Suppressor macrophage (primary cell): ENCODE data around the gene DSN1.
A peak's percentile ranks its signal among the peaks of the same experiment; 100 is the strongest.
"Not testable (repeated sequence)": the region's sequence is repeated elsewhere in the genome, so short reads cannot be mapped to it uniquely, and the experiment has no call there.

Source experiments
- DNase-seq, 4 experiments: peaks; one replicate each; pipeline ENCODE4 v3.0.0-alpha.2; 2020 to 2022
- total RNA-seq, 17 experiments: gene quantifications; one replicate each; lab custom pipeline; 2026; ENCODE audit warnings: mixed read lengths in 6 of 17, inconsistent platforms in 3 of 17; lab: John Stamatoyannopoulos, UW

Gene DSN1
- total RNA-seq = 7.0 to 41.4 (median 24.9) reads per million in 17 experiments

- peak; percentile 99 to 100 (median 100) for DNase-seq
Observed at GRCh38 chr20:36773597-36774390, at the start of gene DSN1. TSS of gene DSN1 (minus strand) at chr20:36773763. CDS start at chr20:36771458, 2,305 bp downstream.

- DNase-seq = no peak
Observed at GRCh38 chr20:36823121-36823520, 49.6 kb upstream of the DSN1 start.

GRCh38 chr20:36821964-36822437 is 48.4 kb upstream of the DSN1 start:
- no peak for DNase-seq

DNA sequence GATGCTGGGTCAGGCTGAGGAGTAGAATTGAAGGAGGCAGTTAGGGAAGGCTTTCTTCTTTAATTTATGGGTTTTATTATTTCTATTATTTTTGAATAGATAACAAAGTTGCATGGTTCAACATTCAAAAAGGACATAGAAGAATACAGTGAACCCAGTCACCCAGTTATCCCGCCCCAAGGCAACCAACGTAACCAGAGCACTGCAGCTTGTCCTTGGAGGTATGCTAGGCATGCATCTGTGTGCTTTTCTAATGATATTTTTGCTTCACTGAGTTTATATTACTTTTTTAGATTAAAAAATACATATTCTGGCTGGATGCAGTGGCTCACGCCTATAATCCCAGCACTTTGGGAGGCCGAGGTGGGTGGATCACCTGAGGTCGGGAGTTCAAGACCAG is 47.4 kb upstream of the DSN1 start:
- no peak for DNase-seq

GRCh38 chr20:36820073-36820472 is 46.5 kb upstream of the DSN1 start:
- DNase-seq = no peak

GRCh38 chr20:36819659-36820058 is 46.1 kb upstream of the DSN1 start:
- DNase-seq = no peak

- DNase-seq = no peak
Observed at GRCh38 chr20:36818861-36819260, 45.3 kb upstream of the DSN1 start.

DNA sequence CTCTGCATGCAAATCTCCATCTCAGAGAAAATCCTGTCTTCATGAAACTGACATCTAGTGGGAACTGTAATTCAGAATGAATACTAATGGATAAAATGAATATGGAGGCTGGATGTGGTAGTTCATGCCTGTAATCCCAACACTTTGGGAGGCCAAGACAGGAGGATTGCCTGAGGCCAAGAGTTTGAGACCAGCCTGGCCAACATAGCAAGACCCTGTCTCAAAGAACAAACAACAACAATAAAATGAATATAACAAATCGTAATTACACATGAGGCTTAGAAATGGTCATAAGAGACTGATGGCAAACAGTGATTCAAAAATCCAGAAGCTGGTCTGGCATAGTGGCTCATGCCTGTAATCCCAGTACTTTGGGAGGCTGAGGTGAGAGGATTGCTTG is 44.6 kb upstream of the DSN1 start:
- no peak for DNase-seq

DNA sequence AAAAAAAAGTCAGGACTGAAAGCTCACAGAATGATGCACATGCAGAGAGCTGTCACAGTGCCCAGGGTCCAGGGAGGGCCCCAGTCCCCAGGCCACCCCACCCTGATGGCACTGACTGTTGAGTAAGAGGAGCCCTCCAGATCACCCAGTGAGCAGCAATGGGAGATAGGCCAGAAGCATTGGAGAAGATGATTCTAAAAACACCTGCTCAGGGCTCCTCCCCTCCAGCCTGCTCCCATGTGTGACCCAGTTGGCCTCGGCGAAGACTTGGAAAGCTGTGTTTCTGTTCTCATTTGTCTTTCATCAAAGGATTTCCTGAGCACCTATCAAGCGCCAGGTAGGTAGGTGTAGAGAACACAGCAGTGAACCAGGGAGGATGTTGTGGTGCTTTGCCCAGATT is 43.9 kb upstream of the DSN1 start:
- no peak for DNase-seq

DNA sequence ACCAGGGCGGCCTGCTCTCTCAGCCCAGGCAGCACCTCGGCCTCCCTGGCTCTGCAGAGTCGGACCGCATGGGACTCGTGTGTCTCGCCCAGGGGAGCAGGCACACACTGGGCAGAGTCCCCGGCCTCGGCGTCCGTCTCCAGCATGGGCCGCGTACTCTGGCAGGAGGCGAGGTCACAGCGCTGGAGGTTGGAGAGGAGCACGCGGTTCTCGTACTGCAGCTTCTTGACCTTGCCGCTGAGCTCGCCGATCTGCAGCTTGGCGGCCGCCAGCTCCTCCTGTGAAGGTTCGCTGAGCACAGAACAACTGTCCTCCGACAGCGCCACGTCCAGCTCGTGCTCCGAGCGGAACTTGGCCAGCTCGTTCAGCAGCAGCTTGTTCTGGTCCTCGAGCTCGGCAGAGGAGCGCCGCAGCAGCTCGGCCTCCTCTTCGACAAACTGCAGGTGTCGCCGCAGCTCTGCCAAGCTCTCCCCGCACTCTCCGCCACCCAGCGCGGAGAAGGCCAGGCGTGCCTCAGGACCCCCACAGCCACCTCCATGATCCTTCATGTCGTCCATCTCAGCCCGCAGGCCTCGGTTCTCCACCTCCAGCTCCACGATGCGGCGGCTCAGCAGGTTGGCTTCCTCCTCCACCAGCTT is 42.0 kb upstream of the DSN1 start:
- DNase-seq = no peak

- no peak for DNase-seq
Observed at GRCh38 chr20:36812594-36813463, 39.3 kb upstream of the DSN1 start.

GRCh38 chr20:36808317-36809257 is 35.0 kb upstream of the DSN1 start:
- peak; percentile 93 to 98 (median 94) for DNase-seq

GRCh38 chr20:36806049-36806448 is 32.5 kb upstream of the DSN1 start:
- DNase-seq = no peak

- DNase-seq = no peak
Observed at GRCh38 chr20:36805396-36805795, 31.8 kb upstream of the DSN1 start.

DNA sequence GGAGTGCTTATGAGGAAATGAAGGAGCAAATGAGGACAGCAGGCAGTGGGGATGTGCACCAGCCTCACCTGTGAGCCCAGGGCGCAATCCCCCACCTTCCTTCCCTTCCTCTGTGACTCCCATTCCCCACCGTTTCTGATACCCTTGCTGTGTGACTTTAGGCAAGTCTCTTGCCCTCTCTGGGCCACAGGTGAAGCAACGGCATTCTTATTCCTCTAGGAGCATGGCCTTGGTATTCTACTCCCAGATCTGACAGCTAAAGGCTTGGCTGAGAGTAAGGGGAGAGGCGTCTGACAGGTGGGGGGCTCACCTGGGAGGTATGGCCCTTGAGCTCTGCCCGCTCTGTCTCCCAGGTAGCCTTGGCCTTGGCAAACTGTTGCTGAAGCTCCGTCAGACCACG is 30.9 kb upstream of the DSN1 start:
- DNase-seq = no peak

GRCh38 chr20:36802326-36803222 is 29.0 kb upstream of the DSN1 start:
- no peak for DNase-seq

DNA sequence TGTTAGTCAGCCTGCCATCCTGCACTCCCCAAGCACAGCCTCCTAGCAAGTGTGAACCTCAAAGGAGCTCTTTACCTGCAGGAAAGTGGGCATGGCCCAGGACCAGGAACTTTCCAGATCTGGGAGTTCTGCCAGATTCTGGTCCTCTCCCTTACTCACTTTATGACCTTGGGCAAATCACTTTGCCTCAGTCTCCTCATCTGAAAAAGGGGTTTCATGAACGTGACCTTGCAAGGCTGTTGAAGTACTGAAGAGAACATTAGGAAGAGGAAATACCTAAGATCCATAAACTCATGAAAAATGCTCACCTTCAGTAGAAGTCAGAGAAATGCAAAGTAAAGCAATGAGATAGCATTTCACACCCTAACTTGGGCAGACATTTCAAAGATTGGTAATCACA is 26.8 kb upstream of the DSN1 start:
- no peak for DNase-seq

DNA sequence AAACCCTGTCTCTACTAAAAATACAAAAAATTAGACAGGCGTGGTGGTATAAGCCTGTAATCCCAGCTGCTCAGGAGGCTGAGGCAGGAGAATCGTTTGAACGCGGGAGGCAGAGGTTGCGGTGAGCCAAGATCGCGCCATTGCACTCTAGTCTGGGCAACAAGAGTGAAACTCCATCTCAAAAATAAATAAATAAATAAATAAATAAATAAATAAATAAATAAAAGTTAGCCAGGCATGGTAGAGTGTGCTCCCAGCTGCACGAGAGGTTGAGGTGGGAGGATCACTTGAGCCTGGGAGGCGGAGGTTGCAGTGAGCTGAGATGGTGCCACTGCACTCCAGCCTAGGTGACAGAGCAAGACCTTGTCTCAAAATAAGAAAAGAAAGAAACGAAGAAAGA is 25.8 kb upstream of the DSN1 start:
- not testable (repeated sequence) for DNase-seq

DNA sequence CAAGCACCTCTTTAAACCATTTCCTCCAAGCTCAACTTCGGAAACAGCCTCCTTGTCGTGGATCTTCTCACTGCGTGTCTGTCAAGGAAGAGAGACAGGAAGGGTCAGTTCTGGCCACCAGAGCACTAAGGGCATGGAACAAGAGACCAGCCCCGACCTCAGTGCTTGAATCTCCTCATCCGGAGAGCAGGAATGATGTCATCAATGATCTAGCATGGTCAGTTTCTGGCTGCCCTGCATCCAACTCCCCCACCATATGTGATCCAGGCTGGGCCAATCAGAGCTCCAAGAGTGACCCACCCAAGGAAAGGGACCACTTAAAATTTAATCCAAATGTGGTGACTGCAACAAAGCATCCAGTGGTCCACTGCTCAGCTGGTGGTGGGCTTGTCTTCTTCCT is 23.3 kb upstream of the DSN1 start:
- no peak for DNase-seq

DNA sequence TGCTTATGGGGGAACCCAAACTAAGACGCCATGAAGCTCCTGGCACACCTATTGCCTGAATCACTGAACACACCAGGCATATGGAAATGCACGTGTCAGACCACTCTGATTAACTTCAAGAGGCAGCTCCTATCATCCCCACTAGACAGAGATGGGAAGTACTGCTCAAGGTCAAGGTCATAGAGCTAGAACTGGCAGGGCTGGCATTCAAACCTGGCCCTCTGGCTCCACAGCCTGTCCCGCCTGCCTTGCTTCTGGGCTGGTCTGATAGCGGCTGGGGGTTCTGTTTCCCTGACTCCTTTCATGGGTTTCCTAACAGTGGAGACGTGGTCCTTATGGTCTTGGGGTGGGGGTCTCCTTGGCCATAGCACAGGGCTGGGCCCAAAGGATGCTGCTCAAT is 22.6 kb upstream of the DSN1 start:
- DNase-seq = no peak

DNA sequence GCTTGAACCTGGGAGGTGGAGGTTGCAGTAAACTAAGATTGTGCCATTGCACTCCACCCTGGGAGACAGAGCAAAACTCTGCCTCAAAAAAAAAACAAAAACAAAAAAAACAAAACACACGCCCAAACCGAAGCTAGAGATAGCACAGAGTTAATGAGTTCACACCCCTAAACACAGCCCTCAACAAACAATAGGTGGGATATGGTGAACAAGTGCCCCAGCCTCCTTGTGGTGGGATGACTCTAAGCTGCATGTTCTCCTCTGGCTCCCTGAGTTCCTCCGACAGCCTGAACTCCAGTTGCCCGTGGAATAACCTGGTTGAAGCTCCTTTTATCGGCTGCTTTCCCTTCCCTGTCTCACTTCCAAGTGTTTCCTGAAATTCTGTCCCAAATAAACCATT is 22.1 kb upstream of the DSN1 start:
- no peak for DNase-seq
